BLaER1 treated with 17β-estradiol and CSF1 and Interleukin-3, amounts not matched to agents 10 nM and 100 nM (cell line): ENCODE data around the gene HERC2.

Experiments used
- H3K27ac ChIP-seq, 11 experiments: shearing (Covaris generic); formaldehyde crosslinking; 2 replicates each; pipeline ENCODE4 v1.8.1; 2022
- H3K27me3 ChIP-seq, 11 experiments: shearing (Covaris generic); formaldehyde crosslinking; 2 replicates each; pipeline ENCODE4 v1.8.1; 2022
- H3K36me3 ChIP-seq, 11 experiments: shearing (Covaris generic); formaldehyde crosslinking; 2 replicates each; pipeline ENCODE4 v1.8.1; 2022
- H3K4me1 ChIP-seq, 10 experiments: shearing (Covaris generic); formaldehyde crosslinking; 2 replicates each; pipeline ENCODE4 v1.8.1; 2022
- H3K4me2 ChIP-seq, 11 experiments: shearing (Covaris generic); formaldehyde crosslinking; 2 replicates each; pipeline ENCODE4 v1.8.1; 2022
- H3K4me3 ChIP-seq, 10 experiments: shearing (Covaris generic); formaldehyde crosslinking; 2 replicates each; pipeline ENCODE4 v1.8.1; 2022
- H3K9ac ChIP-seq, 11 experiments: shearing (Covaris generic); formaldehyde crosslinking; 2 replicates each; pipeline ENCODE4 v1.8.1; 2022
- H3K9me3 ChIP-seq, 11 experiments: shearing (Covaris generic); formaldehyde crosslinking; replicated peaks in 1 of 11; 2 replicates each; pipeline ENCODE4 v1.8.1; 2022
- H4K20me1 ChIP-seq, 11 experiments: shearing (Covaris generic); formaldehyde crosslinking; 2 replicates each; pipeline ENCODE4 v1.8.1; 2022
- Cebpa-rat ChIP-seq, 11 experiments: shearing (Covaris generic); IDR thresholded peaks; 2 replicates each; pipeline ENCODE4 v1.8.1; 2022

HERC2 gene

GRCh38 chr15:28079313-28079969, 242.5 kb downstream of the HERC2 start:
- Histone ChIP-seq H3K4me1 (peaks cover 0 to 6% (median 1%) of the 10 kb centered on the region in 10 experiments; a peak in 5 of 20 replicates), H3K9me3 (peaks cover 0 to 16% (median 9%) of the 10 kb centered on the region in 11 experiments; a peak in 13 of 22 replicates), H3K9ac (no peak overlapping the region), H3K4me3 (no peak overlapping the region), H3K4me2 (no peak overlapping the region), H3K27me3 (no peaks in the 10 kb centered on the region), H3K27ac (no peak overlapping the region), H4K20me1 (no peaks in the 10 kb centered on the region), H3K36me3 (no peaks in the 10 kb centered on the region)
- no peak for TF ChIP-seq Cebpa-rat (IDR thresholded peaks at IDR 0.05)

GRCh38 chr15:28078191-28078719, 243.7 kb downstream of the HERC2 start:
- H3K4me1 ChIP-seq: peaks cover 0 to 6% (median 1%) of the 10 kb centered on the region in 10 experiments; a peak in 5 of 20 replicates
- no peak for TF ChIP-seq Cebpa-rat (IDR thresholded peaks at IDR 0.05)

GRCh38 chr15:28075573-28075972, 246.4 kb downstream of the HERC2 start:
- Histone ChIP-seq H3K9me3 (peaks cover 0 to 8% (median 4%) of the 10 kb centered on the region in 11 experiments; a peak in 3 of 22 replicates), H3K4me2 (no peak overlapping the region), H3K4me1 (no peaks in the 10 kb centered on the region), H3K4me3 (no peak overlapping the region), H3K9ac (no peak overlapping the region), H3K27ac (no peak overlapping the region), H4K20me1 (no peaks in the 10 kb centered on the region), H3K36me3 (no peaks in the 10 kb centered on the region), H3K27me3 (no peaks in the 10 kb centered on the region)
- no peak for TF ChIP-seq Cebpa-rat (IDR thresholded peaks at IDR 0.05)

More at GRCh38 chr15:28078191-28078719, 243.7 kb downstream of the HERC2 start:
- Histone ChIP-seq H3K4me2 (no peak overlapping the region), H3K9ac (no peak overlapping the region), H3K27ac (no peak overlapping the region), H4K20me1 (no peaks in the 10 kb centered on the region), H3K36me3 (no peaks in the 10 kb centered on the region), H3K27me3 (no peaks in the 10 kb centered on the region), H3K4me3 (no peak overlapping the region), H3K9me3 (peaks cover 0 to 10% (median 9%) of the 10 kb centered on the region in 11 experiments; a peak in 13 of 22 replicates)

- Histone ChIP-seq H3K4me3 (no peak overlapping the region), H3K4me1 (no peaks in the 10 kb centered on the region), H3K27me3 (no peaks in the 10 kb centered on the region), H3K9ac (no peak overlapping the region), H3K36me3 (no peaks in the 10 kb centered on the region), H3K9me3 (peaks cover 4 to 13% (median 8%) of the 10 kb centered on the region in 11 experiments; a peak in 15 of 22 replicates), H3K4me2 (no peak overlapping the region), H3K27ac (no peak overlapping the region), H4K20me1 (no peaks in the 10 kb centered on the region)
- TF ChIP-seq Cebpa-rat (IDR thresholded peaks at IDR 0.05): no peak
Observed at GRCh38 chr15:28068930-28069329, 253.0 kb downstream of the HERC2 start.

- no peak overlapping the region for H3K4me3 ChIP-seq
Observed at GRCh38 chr15:28066231-28066630, 255.7 kb downstream of the HERC2 start.

More at GRCh38 chr15:28066231-28066630, 255.7 kb downstream of the HERC2 start:
- Histone ChIP-seq H3K9ac (no peak overlapping the region), H3K27me3 (no peaks in the 10 kb centered on the region), H3K9me3 (peaks cover 2 to 26% (median 18%) of the 10 kb centered on the region in 11 experiments; a peak in 16 of 22 replicates), H3K4me1 (no peaks in the 10 kb centered on the region), H3K36me3 (no peaks in the 10 kb centered on the region), H4K20me1 (no peaks in the 10 kb centered on the region), H3K27ac (no peak overlapping the region), H3K4me2 (no peak overlapping the region)
- TF ChIP-seq Cebpa-rat (IDR thresholded peaks at IDR 0.05): no peak
